ENCODE results near the gene FOXO1.

- no peak for TF ChIP-seq CTCF (conservative IDR thresholded peaks at IDR 0.05)
- no peak for TF ChIP-seq EZH2 (IDR thresholded peaks at IDR 0.05; ENCODE audit: low read depth)
Measured at GRCh38 chr13:40576369-40576768, 90.1 kb downstream of the FOXO1 start.
